ENCODE measurements around the gene CACNA1H. TPM values are rescaled to one million over a fixed set of nuclear protein-coding genes. Genes with fewer than 3 reads are reported as not detected.

CACNA1H gene
- total and polyA plus RNA-seq, 2 of the 8 experiments (the other 6 are each of a cell fraction or from before 2014, with no cell fraction given): 14.0 to 28.7 TPM

- no peak for TF ChIP-seq SIX5 (IDR thresholded peaks at IDR 0.05; ENCODE audit: low read depth, low read length)
- no peak for TF ChIP-seq KDM5A (IDR thresholded peaks at IDR 0.05; ENCODE audit: low read length)
- no peak for TF ChIP-seq KDM1A (IDR thresholded peaks at IDR 0.05; ENCODE audit: borderline replicate concordance, low read length)
- TF ChIP-seq, protein P1, sequence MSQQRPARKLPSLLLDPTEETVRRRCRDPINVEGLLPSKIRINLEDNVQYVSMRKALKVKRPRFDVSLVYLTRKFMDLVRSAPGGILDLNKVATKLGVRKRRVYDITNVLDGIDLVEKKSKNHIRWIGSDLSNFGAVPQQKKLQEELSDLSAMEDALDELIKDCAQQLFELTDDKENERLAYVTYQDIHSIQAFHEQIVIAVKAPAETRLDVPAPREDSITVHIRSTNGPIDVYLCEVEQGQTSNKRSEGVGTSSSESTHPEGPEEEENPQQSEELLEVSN (IDR thresholded peaks at IDR 0.05): no peak
Measured at GRCh38 chr16:1109648-1110047, 43.3 kb upstream of the CACNA1H start (continued).
